Mesendoderm (in vitro differentiated cells): ENCODE measurements around the gene VWA8.
"Not testable (repeated sequence)": the region's sequence is repeated elsewhere in the genome, so short reads cannot be mapped to it uniquely, and the experiment has no call there.

Experiments
- DNase-seq: peaks from one replicate; pipeline ENCODE4 v3.0.0; 2013
- H2AK5ac ChIP-seq: 2 replicates; pipeline ENCODE4 v1.6.1; 2013; ENCODE audit warnings: low read length, inconsistent platforms
- H2BK120ac ChIP-seq: 2 replicates; pipeline ENCODE4 v1.6.1; 2013; ENCODE audit warnings: low read depth, mild to moderate bottlenecking, low read length, moderate library complexity, mixed read lengths
- H2BK15ac ChIP-seq: replicated peaks from 2 replicates; pipeline ENCODE4 v1.6.1; 2013; ENCODE audit warnings: low read depth, mild to moderate bottlenecking, moderate library complexity
- H2BK5ac ChIP-seq: 2 replicates; pipeline ENCODE4 v1.6.1; 2013; ENCODE audit warnings: low read length, inconsistent platforms
- H3K18ac ChIP-seq: 2 replicates; pipeline ENCODE4 v1.6.1; 2013; ENCODE audit warnings: mild to moderate bottlenecking, low read length, mixed read lengths
- H3K23ac ChIP-seq: one replicate; pipeline ENCODE4 v1.6.1; 2013; ENCODE audit warnings: low read length
- H3K27ac ChIP-seq: 2 replicates; pipeline ENCODE4 v1.5.1; 2013; ENCODE audit warnings: low read depth, mild to moderate bottlenecking, inconsistent platforms, low read length, moderate library complexity
- H3K27me3 ChIP-seq: 2 replicates; pipeline ENCODE4 v1.6.1; 2013; ENCODE audit warnings: low read length, control low read depth, mild to moderate bottlenecking, inconsistent platforms; ENCODE audit not compliant: insufficient read depth, poor library complexity
- H3K36me3 ChIP-seq: 2 replicates; pipeline ENCODE4 v1.6.1; 2013; ENCODE audit warnings: low read length, inconsistent platforms; ENCODE audit not compliant: control insufficient read depth, insufficient read depth
- H3K4ac ChIP-seq: one replicate; pipeline ENCODE4 v1.6.1; 2013; ENCODE audit warnings: low read depth, mild to moderate bottlenecking, low read length, moderate library complexity
- H3K4me1 ChIP-seq: 2 replicates; pipeline ENCODE4 v1.6.1; 2013; ENCODE audit warnings: low read depth, low read length, inconsistent platforms; ENCODE audit not compliant: control insufficient read depth
- H3K4me2 ChIP-seq: 2 replicates; pipeline ENCODE4 v1.6.1; 2013; ENCODE audit warnings: low read length
- H3K4me3 ChIP-seq: 2 replicates; pipeline ENCODE4 v1.5.1; 2013; ENCODE audit warnings: mild to moderate bottlenecking, low read length
- H3K56ac ChIP-seq: one replicate; pipeline ENCODE4 v1.6.1; 2013; ENCODE audit warnings: low read length
- H3K79me1 ChIP-seq: 2 replicates; pipeline ENCODE4 v1.6.1; 2013; ENCODE audit warnings: low read length, inconsistent platforms
- H3K79me2 ChIP-seq: 2 replicates; pipeline ENCODE4 v1.6.1; 2013; ENCODE audit warnings: mild to moderate bottlenecking, low read length; ENCODE audit not compliant: control insufficient read depth, insufficient read depth
- H3K9ac ChIP-seq: 2 replicates; pipeline ENCODE4 v1.6.1; 2013; ENCODE audit warnings: low read length, inconsistent platforms
- H4K5ac ChIP-seq: one replicate; pipeline ENCODE4 v1.6.1; 2013; ENCODE audit warnings: low read length
- H4K8ac ChIP-seq: one replicate; pipeline ENCODE4 v1.6.1; 2013; ENCODE audit warnings: low read depth, mild to moderate bottlenecking, control low read depth, low read length, moderate library complexity
- WGBS: extraction: QIAGEN DNeasy Blood & Tissue Kit; methylation state at CpG from one replicate; pipeline ENCODE4 v1.1.7; 2013; ENCODE audit warnings: low lambda C conversion rate, missing lambda C conversion rate; ENCODE audit not compliant: insufficient coverage; ENCODE audit errors: extremely low coverage; 5-methylcytosine and 5-hydroxymethylcytosine counted together

Gene VWA8

GRCh38 chr13:41915081-41915480, 45.8 kb downstream of the VWA8 start:
- Histone ChIP-seq H2AK5ac (no peak overlapping the region), H3K4me1 (no peaks in the 10 kb centered on the region), H2BK15ac (no peak overlapping the region), H2BK5ac (no peak overlapping the region), H3K4me2 (no peak overlapping the region), H3K36me3 (no peaks in the 10 kb centered on the region), H3K27ac (no peak overlapping the region), H3K79me1 (peaks cover 6% of the 10 kb centered on the region), H3K4me3 (no peak overlapping the region), H3K56ac (no peak overlapping the region), H4K5ac (no peak overlapping the region), H3K79me2 (no peaks in the 10 kb centered on the region), H3K23ac (no peak overlapping the region), H3K9ac (no peak overlapping the region), H3K27me3 (no peaks in the 10 kb centered on the region), H4K8ac (no peak overlapping the region), H2BK120ac (no peak overlapping the region), H3K18ac (no peak overlapping the region), H3K4ac (no peak overlapping the region)
- DNase-seq = no peak

DNA sequence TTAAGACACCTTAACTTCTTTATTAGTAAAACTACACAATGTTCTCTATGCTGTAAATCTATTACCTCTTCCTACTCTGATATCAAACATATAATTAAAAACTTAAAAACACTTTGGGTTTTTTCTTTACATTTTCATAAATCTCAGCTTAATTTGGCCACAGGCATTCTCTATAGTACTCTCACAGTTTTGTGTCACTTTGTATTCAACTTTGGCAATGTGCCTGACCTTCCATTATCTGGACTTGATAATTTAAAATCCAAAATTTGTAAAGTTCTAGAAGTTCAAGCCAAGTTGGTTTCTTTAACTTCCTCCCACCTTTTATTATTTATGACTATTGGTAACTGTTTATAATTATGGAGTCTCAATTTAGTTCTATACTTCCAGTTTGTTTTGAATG, 46.4 kb downstream of the VWA8 start:
- no peak overlapping the region for H3K23ac ChIP-seq
- no peaks in the 10 kb centered on the region for H3K36me3 ChIP-seq
- no peak overlapping the region for H2BK120ac ChIP-seq
- H2BK15ac ChIP-seq = no peak overlapping the region
- H2BK5ac ChIP-seq = no peak overlapping the region
- H4K8ac ChIP-seq = no peak overlapping the region
- no peak overlapping the region for H3K4me2 ChIP-seq
- no peaks in the 10 kb centered on the region for H3K79me2 ChIP-seq
- no peaks in the 10 kb centered on the region for H3K27me3 ChIP-seq
- H3K9ac ChIP-seq = no peak overlapping the region
- no peaks in the 10 kb centered on the region for H3K4me1 ChIP-seq
- H3K18ac ChIP-seq = no peak overlapping the region
- H2AK5ac ChIP-seq = no peak overlapping the region
- no peak overlapping the region for H3K56ac ChIP-seq
- no peak overlapping the region for H4K5ac ChIP-seq
- H3K79me1 ChIP-seq = peaks cover under 1% of the 10 kb centered on the region
- no peak overlapping the region for H3K4me3 ChIP-seq
- H3K27ac ChIP-seq = no peak overlapping the region
- no peak for DNase-seq
- H3K4ac ChIP-seq = no peak overlapping the region

GRCh38 chr13:41909506-41909905, 51.4 kb downstream of the VWA8 start:
- Histone ChIP-seq H3K56ac (no peak overlapping the region), H3K27ac (no peak overlapping the region), H3K4me2 (no peak overlapping the region), H3K9ac (no peak overlapping the region), H3K4me1 (no peaks in the 10 kb centered on the region), H2BK15ac (no peak overlapping the region), H3K4me3 (no peak overlapping the region), H3K23ac (no peak overlapping the region), H3K4ac (no peak overlapping the region), H4K8ac (no peak overlapping the region), H3K79me1 (no peaks in the 10 kb centered on the region), H4K5ac (no peak overlapping the region), H3K79me2 (no peaks in the 10 kb centered on the region), H3K36me3 (no peaks in the 10 kb centered on the region), H2BK5ac (no peak overlapping the region), H3K18ac (no peak overlapping the region), H3K27me3 (no peaks in the 10 kb centered on the region), H2AK5ac (no peak overlapping the region), H2BK120ac (no peak overlapping the region)
- no peak for DNase-seq
- no CpG with 5 or more reads among the region's 2 CpGs for WGBS

GRCh38 chr13:41905600-41906254, 55.2 kb downstream of the VWA8 start:
- Histone ChIP-seq H3K4me2 (no peak overlapping the region), H2AK5ac (no peak overlapping the region), H3K79me1 (no peaks in the 10 kb centered on the region), H3K4me3 (no peak overlapping the region), H2BK5ac (no peak overlapping the region), H3K79me2 (no peaks in the 10 kb centered on the region), H2BK120ac (no peak overlapping the region), H3K27me3 (no peaks in the 10 kb centered on the region), H2BK15ac (no peak overlapping the region), H3K9ac (no peak overlapping the region), H3K23ac (no peak overlapping the region), H4K5ac (no peak overlapping the region), H3K56ac (no peak overlapping the region), H3K18ac (no peak overlapping the region), H3K4ac (no peak overlapping the region), H3K36me3 (no peaks in the 10 kb centered on the region), H3K27ac (no peak overlapping the region), H3K4me1 (peaks cover 2% of the 10 kb centered on the region), H4K8ac (no peak overlapping the region)
- WGBS = no CpG with 5 or more reads among the region's 2 CpGs
- peak; percentile 60 for DNase-seq

- no peaks in the 10 kb centered on the region for H3K79me2 ChIP-seq
- H4K5ac ChIP-seq = no peak overlapping the region
- H3K9ac ChIP-seq = no peak overlapping the region
- no peak overlapping the region for H3K4me3 ChIP-seq
- H3K79me1 ChIP-seq = no peaks in the 10 kb centered on the region
- no peak overlapping the region for H2BK5ac ChIP-seq
- H3K23ac ChIP-seq = no peak overlapping the region
- DNase-seq = no peak
- no peaks in the 10 kb centered on the region for H3K36me3 ChIP-seq
- no peak overlapping the region for H4K8ac ChIP-seq
- H2BK120ac ChIP-seq = no peak overlapping the region
- no peak overlapping the region for H3K4ac ChIP-seq
- H3K4me1 ChIP-seq = peaks cover 2% of the 10 kb centered on the region
- no peak overlapping the region for H2BK15ac ChIP-seq
- H3K4me2 ChIP-seq = no peak overlapping the region
- no peak overlapping the region for H3K27ac ChIP-seq
- no peak overlapping the region for H3K18ac ChIP-seq
- no peak overlapping the region for H2AK5ac ChIP-seq
- no peak overlapping the region for H3K56ac ChIP-seq
- H3K27me3 ChIP-seq = no peaks in the 10 kb centered on the region
Measured at GRCh38 chr13:41900918-41901317, 60.0 kb downstream of the VWA8 start.

DNA sequence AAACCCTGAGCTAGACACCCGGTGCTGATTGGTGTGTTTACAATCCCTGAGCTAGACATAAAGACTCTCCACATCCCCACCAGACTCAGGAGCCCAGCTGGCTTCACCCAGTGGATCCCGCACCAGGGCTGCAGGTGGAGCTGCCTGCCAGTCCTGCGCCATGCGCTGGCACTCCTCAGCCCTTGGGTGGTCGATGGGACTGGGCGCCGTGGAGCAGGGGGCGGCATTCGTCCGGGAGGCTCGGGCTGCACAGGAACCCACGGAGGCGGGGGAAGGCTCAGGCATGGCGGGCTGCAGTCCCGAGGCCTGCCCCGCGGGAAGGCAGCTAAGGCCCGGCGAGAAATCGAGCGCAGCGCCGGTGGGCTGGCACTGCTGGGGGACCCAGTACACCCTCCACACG, 62.5 kb downstream of the VWA8 start:
- not testable (repeated sequence) for H3K4me1 ChIP-seq, H3K79me1 ChIP-seq, H3K4me3 ChIP-seq, H3K27ac ChIP-seq, H3K27me3 ChIP-seq, H3K4me2 ChIP-seq, H3K18ac ChIP-seq, H3K36me3 ChIP-seq, H3K23ac ChIP-seq, H2BK5ac ChIP-seq, H4K5ac ChIP-seq, H3K56ac ChIP-seq, H3K4ac ChIP-seq, H2BK15ac ChIP-seq, H3K9ac ChIP-seq, H4K8ac ChIP-seq, DNase-seq, H3K79me2 ChIP-seq, H2BK120ac ChIP-seq, H2AK5ac ChIP-seq
- no CpG with 5 or more reads among the region's 24 CpGs for WGBS
